OCI-LY3 (cell line): ENCODE data around the gene HINFP.

Source experiments
- CTCF ChIP-seq: fragments of 200-600, 300-600 bp; sonication (generic); IDR thresholded peaks from 2 replicates; pipeline ENCODE4 v1.5.1; 2014; ENCODE audit warnings: antibody characterized with exemption, low read length, low read depth
- EZH2phosphoT487 ChIP-seq: fragments of 200-600 bp; shearing (Covaris generic); IDR thresholded peaks from 2 replicates; pipeline ENCODE4 v1.6.1; 2018; ENCODE audit warnings: antibody characterized with exemption, mixed run types, low read depth

- TF ChIP-seq CTCF (no peak), EZH2phosphoT487 (no peak)
Measured at GRCh38 chr11:119154178-119154577, 32.8 kb downstream of the HINFP start.
